ENCODE measurements around the gene ORC1.

GRCh38 chr1:52400131-52400530 lies 4.1 kb downstream of the ORC1 start:
- TF ChIP-seq GATA2 (IDR thresholded peaks at IDR 0.05; ENCODE audit: low read depth, low read length) (no peak), GATA3 (IDR thresholded peaks at IDR 0.05; ENCODE audit: low read depth, low read length) (no peak)

All from SH-SY5Y (cell line).